Lung (tissue), 12 donors: ENCODE results near the gene EDC3. TPM values are rescaled to one million over a fixed set of nuclear protein-coding genes. Genes with fewer than 3 reads are reported as not detected.

Experiments
- ATAC-seq: fragments of 200-7000 bp; cut with Tn5 transposase; one replicate; pipeline ENCODE4 v1.9.1; 2020; ENCODE audit warnings: moderate number of reproducible peaks; ENCODE audit not compliant: insufficient read depth, low FRiP score
- DNase-seq, 3 donors: peaks; one replicate each; pipeline ENCODE4 v3.0.0-alpha.2; 2013 to 2017
- H3K27ac ChIP-seq, 2 donors: one replicate each; pipeline ENCODE4 v1.5.1; 2013; ENCODE audit warnings: mild to moderate bottlenecking in 2 of 2, moderate library complexity in 2 of 2, control low read depth in 1 of 2, inconsistent platforms in 1 of 2, low read depth in 1 of 2, low read length in 1 of 2
- H3K27me3 ChIP-seq, 3 donors: one replicate each; pipeline ENCODE4 v1.5.1; 2013; ENCODE audit warnings: low read length in 2 of 3; ENCODE audit not compliant: control insufficient read depth in 3 of 3, insufficient read depth in 3 of 3
- H3K36me3 ChIP-seq, 4 donors: one replicate each; pipeline ENCODE4 v1.5.1; 2013; ENCODE audit warnings: low read length in 4 of 4, mild to moderate bottlenecking in 1 of 4, moderate library complexity in 1 of 4; ENCODE audit not compliant: control insufficient read depth in 4 of 4, insufficient read depth in 4 of 4
- H3K4me1 ChIP-seq, 5 donors: one replicate each; pipeline ENCODE4 v1.5.1; 2013; ENCODE audit warnings: low read length in 5 of 5, mild to moderate bottlenecking in 2 of 5, moderate library complexity in 1 of 5; ENCODE audit not compliant: control insufficient read depth in 5 of 5, insufficient read depth in 5 of 5
- H3K4me3 ChIP-seq: one replicate; pipeline ENCODE4 v1.5.1; 2013; ENCODE audit warnings: mild to moderate bottlenecking, control low read depth, moderate library complexity
- H3K9ac ChIP-seq, 2 donors: one replicate each; pipeline ENCODE4 v1.5.1; 2013; ENCODE audit warnings: low read length in 2 of 2, control low read depth in 1 of 2; ENCODE audit not compliant: insufficient read depth in 1 of 2
- H3K9me3 ChIP-seq, 4 donors: one replicate each; pipeline ENCODE4 v1.5.1; 2013; ENCODE audit warnings: low read length in 3 of 4, mild to moderate bottlenecking in 1 of 4, moderate library complexity in 1 of 4; ENCODE audit not compliant: control insufficient read depth in 4 of 4, insufficient read depth in 3 of 4
- WGBS, 2 donors: extraction: QIAGEN DNeasy Blood & Tissue Kit; methylation state at CpG; one replicate each; pipeline ENCODE4 v1.1.7; 2013; 5-methylcytosine and 5-hydroxymethylcytosine counted together
- polyA plus RNA-seq, 2 donors: library from polyadenylated mRNA; stranded (reverse); fragments of 200-250 nt; gene quantifications; one replicate each; pipeline ENCODE4 v1.2.1, GENCODE V29; 2013
- total RNA-seq, 2 donors: library from RNA; depleted of rRNA in 1 of 2; stranded (reverse); fragments of >200 nt in 1 of 2; gene quantifications; one replicate each; pipeline ENCODE4 v1.2.1, GENCODE V29; 2014 to 2021
- TF ChIP-seq, protein P1 (sequence below): IDR thresholded peaks from 2 replicates; pipeline ENCODE4 v1.5.1; 2012; ENCODE audit warnings: mild to moderate bottlenecking; ENCODE audit errors: control extremely low read depth, extremely low read depth
- donor health status: control.
- donor health status: control.
- donor health status: Bipolar disorder and iron deficiency.
- donor health status: healthy.
- donor health status: DM: yes; HTN: yes; CAD: no.

EDC3 gene
- total and polyA plus RNA-seq, 4 donors: 15.3 to 31.9 (median 22.0) TPM

DNA sequence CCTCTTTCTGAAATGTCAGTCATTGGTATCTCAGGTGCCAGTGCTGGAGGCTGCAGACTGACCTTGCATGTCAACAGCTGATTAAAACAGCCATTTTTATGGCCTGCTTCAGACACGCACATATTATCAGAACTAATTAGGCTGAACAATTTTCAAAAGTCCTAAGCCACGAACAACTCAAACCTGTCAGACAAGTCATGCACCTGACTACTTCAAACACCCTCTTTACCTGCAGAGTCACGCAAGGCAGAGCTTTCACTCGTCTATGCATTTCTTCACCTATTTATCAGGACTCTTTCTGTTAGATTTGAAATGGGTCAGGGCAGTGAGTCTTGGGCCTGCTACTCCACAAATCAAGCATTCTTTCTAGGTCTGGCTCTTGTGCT, 53.5 kb downstream of the EDC3 start:
- Histone ChIP-seq H3K4me1 (peaks cover 5 to 23% (median 12%) of the 10 kb centered on the region in 5 donors), H3K36me3 (peaks cover 2 to 12% (median 10%) of the 10 kb centered on the region in 4 donors), H3K27me3 (no peaks in the 10 kb centered on the region), H3K27ac (peak overlapping the region in 1 of 2 donors; percentile 89), H3K4me3 (no peak overlapping the region), H3K9ac (no peak overlapping the region), H3K9me3 (no peaks in the 10 kb centered on the region)
- 64 to 79% methylated on average over 4 of the region's 4 CpGs for WGBS, 2 donors
- TF ChIP-seq, protein P1, sequence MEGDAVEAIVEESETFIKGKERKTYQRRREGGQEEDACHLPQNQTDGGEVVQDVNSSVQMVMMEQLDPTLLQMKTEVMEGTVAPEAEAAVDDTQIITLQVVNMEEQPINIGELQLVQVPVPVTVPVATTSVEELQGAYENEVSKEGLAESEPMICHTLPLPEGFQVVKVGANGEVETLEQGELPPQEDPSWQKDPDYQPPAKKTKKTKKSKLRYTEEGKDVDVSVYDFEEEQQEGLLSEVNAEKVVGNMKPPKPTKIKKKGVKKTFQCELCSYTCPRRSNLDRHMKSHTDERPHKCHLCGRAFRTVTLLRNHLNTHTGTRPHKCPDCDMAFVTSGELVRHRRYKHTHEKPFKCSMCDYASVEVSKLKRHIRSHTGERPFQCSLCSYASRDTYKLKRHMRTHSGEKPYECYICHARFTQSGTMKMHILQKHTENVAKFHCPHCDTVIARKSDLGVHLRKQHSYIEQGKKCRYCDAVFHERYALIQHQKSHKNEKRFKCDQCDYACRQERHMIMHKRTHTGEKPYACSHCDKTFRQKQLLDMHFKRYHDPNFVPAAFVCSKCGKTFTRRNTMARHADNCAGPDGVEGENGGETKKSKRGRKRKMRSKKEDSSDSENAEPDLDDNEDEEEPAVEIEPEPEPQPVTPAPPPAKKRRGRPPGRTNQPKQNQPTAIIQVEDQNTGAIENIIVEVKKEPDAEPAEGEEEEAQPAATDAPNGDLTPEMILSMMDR: no peak
- ATAC-seq (peak; percentile 64), DNase-seq (peak; percentile 57 to 82 (median 61))

DNA sequence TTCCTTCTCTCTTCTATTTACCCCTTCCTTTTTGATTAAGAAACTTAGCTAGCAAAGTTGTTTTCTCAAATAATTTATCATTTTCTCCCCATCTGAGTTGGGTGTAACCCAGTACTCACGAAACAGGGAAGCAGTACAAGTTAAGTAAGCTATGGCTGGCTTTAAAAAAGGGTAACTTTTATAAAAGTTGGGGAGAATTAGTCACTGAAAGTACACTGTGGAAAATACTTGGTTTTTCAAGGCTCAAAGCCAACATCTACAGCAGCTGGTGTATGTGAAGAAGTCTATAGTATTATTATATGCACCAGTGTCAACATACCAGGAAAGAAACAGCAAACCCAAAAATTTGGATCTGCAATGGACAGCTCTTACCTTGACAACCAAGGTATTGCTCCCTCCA, 54.7 kb downstream of the EDC3 start:
- peaks cover 5 to 23% (median 12%) of the 10 kb centered on the region in 5 donors for H3K4me1 ChIP-seq
- H3K27me3 ChIP-seq: no peaks in the 10 kb centered on the region
- H3K9ac ChIP-seq: no peak overlapping the region
- peak overlapping the region in 1 of 2 donors; percentile 78 for H3K27ac ChIP-seq
- DNase-seq (no peak), ATAC-seq (no peak)
- no peaks in the 10 kb centered on the region for H3K9me3 ChIP-seq
- 56 to 66% methylated on average over 1 of the region's 1 CpG for WGBS, 2 donors
- H3K36me3 ChIP-seq: peaks cover 2 to 19% (median 12%) of the 10 kb centered on the region in 4 donors
- no peak overlapping the region for H3K4me3 ChIP-seq
- TF ChIP-seq, protein P1: no peak

GRCh38 chr15:74636984-74637383, 58.8 kb downstream of the EDC3 start:
- Histone ChIP-seq H3K9ac (no peak overlapping the region), H3K27ac (no peak overlapping the region), H3K36me3 (peaks cover 2 to 48% (median 44%) of the 10 kb centered on the region in 4 donors), H3K27me3 (no peaks in the 10 kb centered on the region), H3K4me3 (no peak overlapping the region), H3K4me1 (peaks cover 0 to 7% (median 3%) of the 10 kb centered on the region in 5 donors), H3K9me3 (no peaks in the 10 kb centered on the region)
- TF ChIP-seq, protein P1: no peak
- no peak for DNase-seq
- 79 to 83% methylated on average over 1 of the region's 1 CpG for WGBS, 2 donors
- ATAC-seq: no peak

DNA sequence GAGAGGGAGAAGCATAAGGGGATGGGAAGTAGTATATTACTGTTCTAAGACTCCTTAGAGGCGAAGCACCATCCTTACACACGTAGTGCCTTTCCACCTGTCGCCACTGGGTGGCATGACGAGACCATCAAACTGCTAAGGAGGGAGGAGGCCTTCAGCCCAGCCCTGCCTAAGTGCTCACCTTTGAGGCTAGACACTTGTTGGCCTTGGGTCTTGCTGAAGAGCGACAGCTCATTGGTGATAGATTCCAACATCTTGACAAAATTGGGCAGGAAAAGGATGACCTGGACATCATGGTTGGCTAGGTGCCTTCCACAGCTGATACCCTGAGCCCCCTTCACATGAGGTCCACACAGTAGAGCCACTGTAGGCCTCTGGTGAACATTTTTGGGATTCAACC, 60.6 kb downstream of the EDC3 start:
- peak; percentile 49 for ATAC-seq
- 21 to 28% methylated on average over 5 of the region's 5 CpGs for WGBS, 2 donors
- Histone ChIP-seq H3K36me3 (peaks cover 2 to 53% (median 52%) of the 10 kb centered on the region in 4 donors), H3K4me1 (peaks cover 0 to 3% (median 0%) of the 10 kb centered on the region in 5 donors), H3K9me3 (no peaks in the 10 kb centered on the region), H3K27me3 (no peaks in the 10 kb centered on the region), H3K4me3 (no peak overlapping the region), H3K27ac (peak overlapping the region in 1 of 2 donors; percentile 28), H3K9ac (no peak overlapping the region)
- peak; percentile 56 to 64 (median 63) for DNase-seq
- TF ChIP-seq, protein P1: peak; percentile 89
